ENCODE measurements around the gene VWF.

GRCh38 chr12:6059221-6059620 lies 65.2 kb downstream of the VWF start:
- TF ChIP-seq CTCF (IDR thresholded peaks at IDR 0.05) = no peak
- no peak for TF ChIP-seq POLR2A (IDR thresholded peaks at IDR 0.05)

Measured in upper lobe of left lung (tissue), 4 donors.